Suprapubic skin (tissue), 3 donors: Measurements from ENCODE around the gene ATF6B.

Source experiments
- EP300 ChIP-seq: sonication (generic); formaldehyde crosslinking; IDR thresholded peaks from one replicate; pipeline ENCODE4 v1.6.1; 2017; ENCODE audit warnings: antibody characterized with exemption
- POLR2A ChIP-seq, 2 donors: fragments of 450-650 bp; IDR thresholded peaks; one replicate each; pipeline ENCODE4 v1.6.1; 2017; ENCODE audit warnings: antibody characterized with exemption in 2 of 2, mild to moderate bottlenecking in 2 of 2, moderate library complexity in 2 of 2
- TF ChIP-seq, protein P1 (sequence below), 2 donors: fragments of 200-600 bp in 1 of 2; fragments of 450-650 bp in 1 of 2; sonication (generic) in 1 of 2; IDR thresholded peaks; one replicate each; pipeline ENCODE4 v1.5.1; 2016 to 2019; ENCODE audit warnings: antibody characterized with exemption in 2 of 2, mild to moderate bottlenecking in 1 of 2, moderate library complexity in 1 of 2

DNA sequence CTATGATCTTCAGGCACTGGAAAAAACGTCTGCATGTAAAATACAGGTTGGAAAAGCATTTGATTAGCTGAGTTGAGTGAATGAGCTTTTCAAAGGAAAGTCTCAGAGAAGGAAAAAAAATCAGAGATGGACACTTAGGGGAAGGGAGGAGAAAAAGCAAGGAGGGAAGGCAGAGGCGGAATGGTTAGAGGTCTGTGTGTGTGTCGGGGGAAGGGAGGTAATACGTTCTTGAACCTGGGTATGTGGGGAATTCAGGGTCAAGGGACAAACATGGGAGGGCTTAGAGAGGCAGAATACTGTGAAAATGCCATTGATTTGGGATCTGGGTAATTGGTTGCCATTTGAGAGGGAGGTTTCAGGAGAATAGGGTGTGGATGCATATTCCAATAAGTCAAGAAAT lies 18.6 kb upstream of the ATF6B start:
- TF ChIP-seq, protein P1, sequence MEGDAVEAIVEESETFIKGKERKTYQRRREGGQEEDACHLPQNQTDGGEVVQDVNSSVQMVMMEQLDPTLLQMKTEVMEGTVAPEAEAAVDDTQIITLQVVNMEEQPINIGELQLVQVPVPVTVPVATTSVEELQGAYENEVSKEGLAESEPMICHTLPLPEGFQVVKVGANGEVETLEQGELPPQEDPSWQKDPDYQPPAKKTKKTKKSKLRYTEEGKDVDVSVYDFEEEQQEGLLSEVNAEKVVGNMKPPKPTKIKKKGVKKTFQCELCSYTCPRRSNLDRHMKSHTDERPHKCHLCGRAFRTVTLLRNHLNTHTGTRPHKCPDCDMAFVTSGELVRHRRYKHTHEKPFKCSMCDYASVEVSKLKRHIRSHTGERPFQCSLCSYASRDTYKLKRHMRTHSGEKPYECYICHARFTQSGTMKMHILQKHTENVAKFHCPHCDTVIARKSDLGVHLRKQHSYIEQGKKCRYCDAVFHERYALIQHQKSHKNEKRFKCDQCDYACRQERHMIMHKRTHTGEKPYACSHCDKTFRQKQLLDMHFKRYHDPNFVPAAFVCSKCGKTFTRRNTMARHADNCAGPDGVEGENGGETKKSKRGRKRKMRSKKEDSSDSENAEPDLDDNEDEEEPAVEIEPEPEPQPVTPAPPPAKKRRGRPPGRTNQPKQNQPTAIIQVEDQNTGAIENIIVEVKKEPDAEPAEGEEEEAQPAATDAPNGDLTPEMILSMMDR (IDR thresholded peaks at IDR 0.05) = no peak
- TF ChIP-seq POLR2A (IDR thresholded peaks at IDR 0.05) (no peak), EP300 (no peak)
